ENCODE results near the gene JADE2. TPM values are rescaled to one million over a fixed set of nuclear protein-coding genes. Genes with fewer than 3 reads are reported as not detected.

Gene JADE2
- total RNA-seq, 1 donor from 2014 or later: 32.4 TPM

GRCh38 chr5:134579284-134579771 lies 53.9 kb downstream of the JADE2 start:
- peaks cover 29% of the 10 kb centered on the region for H3K36me3 Mint-ChIP-seq (ENCODE audit: unreplicated experiment)
- TF ChIP-seq CTCF (IDR thresholded peaks at IDR 0.05): no peak
- no peak overlapping the region for H3K4me3 Mint-ChIP-seq (ENCODE audit: unreplicated experiment)
- H3K27ac Mint-ChIP-seq (ENCODE audit: unreplicated experiment): no peak overlapping the region
- no peaks in the 10 kb centered on the region for H3K27me3 Mint-ChIP-seq (ENCODE audit: unreplicated experiment)
- H3K9me3 Mint-ChIP-seq (ENCODE audit: unreplicated experiment): no peaks in the 10 kb centered on the region
- DNase-seq (ENCODE audit: extremely low spot score, unreplicated experiment): no peak
- peaks cover 10% of the 10 kb centered on the region for H3K4me1 Mint-ChIP-seq (ENCODE audit: unreplicated experiment)

- no peak for DNase-seq (ENCODE audit: extremely low spot score, unreplicated experiment)
- Mint-ChIP-seq H3K36me3 (ENCODE audit: unreplicated experiment) (peaks cover 28% of the 10 kb centered on the region), H3K27ac (ENCODE audit: unreplicated experiment) (no peak overlapping the region), H3K9me3 (ENCODE audit: unreplicated experiment) (no peaks in the 10 kb centered on the region), H3K4me3 (ENCODE audit: unreplicated experiment) (no peak overlapping the region), H3K27me3 (ENCODE audit: unreplicated experiment) (no peaks in the 10 kb centered on the region), H3K4me1 (ENCODE audit: unreplicated experiment) (peaks cover 10% of the 10 kb centered on the region)
- TF ChIP-seq CTCF (IDR thresholded peaks at IDR 0.05): no peak
Observed at GRCh38 chr5:134580001-134580460, 54.6 kb downstream of the JADE2 start.

- H3K27ac Mint-ChIP-seq (ENCODE audit: unreplicated experiment): no peak overlapping the region
- no peaks in the 10 kb centered on the region for H3K9me3 Mint-ChIP-seq (ENCODE audit: unreplicated experiment)
- peaks cover 10% of the 10 kb centered on the region for H3K4me1 Mint-ChIP-seq (ENCODE audit: unreplicated experiment)
- H3K4me3 Mint-ChIP-seq (ENCODE audit: unreplicated experiment): no peak overlapping the region
- no peaks in the 10 kb centered on the region for H3K27me3 Mint-ChIP-seq (ENCODE audit: unreplicated experiment)
- peaks cover 24% of the 10 kb centered on the region for H3K36me3 Mint-ChIP-seq (ENCODE audit: unreplicated experiment)
- TF ChIP-seq CTCF (IDR thresholded peaks at IDR 0.05): no peak
- no peak for DNase-seq (ENCODE audit: extremely low spot score, unreplicated experiment)
Observed at GRCh38 chr5:134581241-134581981, 55.9 kb downstream of the JADE2 start.

GRCh38 chr5:134582281-134582680 lies 56.8 kb downstream of the JADE2 start:
- Mint-ChIP-seq H3K4me1 (ENCODE audit: unreplicated experiment) (peaks cover 3% of the 10 kb centered on the region), H3K27me3 (ENCODE audit: unreplicated experiment) (no peaks in the 10 kb centered on the region), H3K27ac (ENCODE audit: unreplicated experiment) (no peak overlapping the region), H3K4me3 (ENCODE audit: unreplicated experiment) (no peak overlapping the region), H3K9me3 (ENCODE audit: unreplicated experiment) (no peaks in the 10 kb centered on the region), H3K36me3 (ENCODE audit: unreplicated experiment) (peaks cover 18% of the 10 kb centered on the region)
- no peak for TF ChIP-seq CTCF (IDR thresholded peaks at IDR 0.05)
- no peak for DNase-seq (ENCODE audit: extremely low spot score, unreplicated experiment)

GRCh38 chr5:134582941-134583340 lies 57.5 kb downstream of the JADE2 start:
- Mint-ChIP-seq H3K9me3 (ENCODE audit: unreplicated experiment) (no peaks in the 10 kb centered on the region), H3K4me3 (ENCODE audit: unreplicated experiment) (no peak overlapping the region), H3K27ac (ENCODE audit: unreplicated experiment) (no peak overlapping the region), H3K36me3 (ENCODE audit: unreplicated experiment) (peaks cover 16% of the 10 kb centered on the region), H3K27me3 (ENCODE audit: unreplicated experiment) (no peaks in the 10 kb centered on the region), H3K4me1 (ENCODE audit: unreplicated experiment) (no peaks in the 10 kb centered on the region)
- TF ChIP-seq CTCF (IDR thresholded peaks at IDR 0.05): no peak
- DNase-seq (ENCODE audit: extremely low spot score, unreplicated experiment): no peak

Data from osteocyte (in vitro differentiated cells).